ENCODE data around the gene SERHL2. TPM values are rescaled to one million over a fixed set of nuclear protein-coding genes. Genes with fewer than 3 reads are reported as not detected.
"Not testable (repeated sequence)": the region's sequence is repeated elsewhere in the genome, so short reads cannot be mapped to it uniquely, and the experiment has no call there.

Gene SERHL2
- total RNA-seq, 1 donor from 2014 or later: not detected

- Mint-ChIP-seq H3K27me3 (ENCODE audit: insufficient read depth, low read depth) (peaks cover 15% of the 10 kb centered on the region), H3K9me3 (no peaks in the 10 kb centered on the region)
- no peak overlapping the region for H3K27ac ChIP-seq
Measured at GRCh38 chr22:42533638-42533977, 20.1 kb upstream of the SERHL2 start.

GRCh38 chr22:42535082-42535731 is 18.5 kb upstream of the SERHL2 start:
- not testable (repeated sequence) for H3K9me3 ChIP-seq (ENCODE audit: low read depth)

More at GRCh38 chr22:42533638-42533977, 20.1 kb upstream of the SERHL2 start:
- H3K79me2 ChIP-seq (ENCODE audit: low read depth): no peaks in the 10 kb centered on the region
- H3K36me3 ChIP-seq: no peaks in the 10 kb centered on the region
- Mint-ChIP-seq H3K4me3 (no peak overlapping the region), H3K4me1 (peaks cover 31% of the 10 kb centered on the region), H3K27ac (peak overlapping the region; percentile 7), H3K36me3 (no peaks in the 10 kb centered on the region)
- no peak for DNase-seq (ENCODE audit: low spot score)
- no peaks in the 10 kb centered on the region for H3F3A ChIP-seq (ENCODE audit: low read depth)
- no peak overlapping the region for H3K9ac ChIP-seq
- H3K27me3 ChIP-seq: peaks cover 35% of the 10 kb centered on the region
- no peak overlapping the region for H2AFZ ChIP-seq (replicated peaks)
- no peak overlapping the region for H3K4me2 ChIP-seq
- no peaks in the 10 kb centered on the region for H3K9me3 ChIP-seq (ENCODE audit: low read depth)
- no peaks in the 10 kb centered on the region for H4K20me1 ChIP-seq (ENCODE audit: low read depth)
- H3K4me1 ChIP-seq: no peaks in the 10 kb centered on the region
- TF ChIP-seq EZH2phosphoT487 (IDR thresholded peaks at IDR 0.05): no peak
- no peak for TF ChIP-seq EZH2 (IDR thresholded peaks at IDR 0.05)
- no peak for TF ChIP-seq CTCF (IDR thresholded peaks at IDR 0.05)
- no peak overlapping the region for H3K4me3 ChIP-seq

GRCh38 chr22:42536166-42536565 is 17.6 kb upstream of the SERHL2 start:
- Histone ChIP-seq H3K4me1 (no peaks in the 10 kb centered on the region), H3F3A (ENCODE audit: low read depth) (no peaks in the 10 kb centered on the region), H3K9ac (no peak overlapping the region), H3K9me3 (ENCODE audit: low read depth) (no peaks in the 10 kb centered on the region), H3K27ac (no peak overlapping the region), H3K79me2 (ENCODE audit: low read depth) (no peaks in the 10 kb centered on the region), H3K4me3 (no peak overlapping the region), H2AFZ (replicated peaks) (no peak overlapping the region), H3K27me3 (peaks cover 21% of the 10 kb centered on the region), H3K36me3 (no peaks in the 10 kb centered on the region), H4K20me1 (ENCODE audit: low read depth) (no peaks in the 10 kb centered on the region), H3K4me2 (no peak overlapping the region)
- no peak overlapping the region for H3K27ac Mint-ChIP-seq
- H3K4me3 Mint-ChIP-seq: no peak overlapping the region
- H3K4me1 Mint-ChIP-seq: peaks cover 30% of the 10 kb centered on the region
- no peaks in the 10 kb centered on the region for H3K36me3 Mint-ChIP-seq
- TF ChIP-seq EZH2 (IDR thresholded peaks at IDR 0.05): no peak
- no peak for TF ChIP-seq CTCF (IDR thresholded peaks at IDR 0.05)
- TF ChIP-seq EZH2phosphoT487 (IDR thresholded peaks at IDR 0.05): no peak
- peaks cover 10% of the 10 kb centered on the region for H3K27me3 Mint-ChIP-seq (ENCODE audit: insufficient read depth, low read depth)
- DNase-seq (ENCODE audit: low spot score): no peak
- H3K9me3 Mint-ChIP-seq: no peaks in the 10 kb centered on the region

More at GRCh38 chr22:42535082-42535731, 18.5 kb upstream of the SERHL2 start:
- not testable (repeated sequence) for H3K79me2 ChIP-seq (ENCODE audit: low read depth); DNase-seq (ENCODE audit: low spot score); H3K27ac ChIP-seq; H3K4me2 ChIP-seq; H3K27ac Mint-ChIP-seq; H3K36me3 ChIP-seq; H3K4me3 Mint-ChIP-seq; H3K9me3 Mint-ChIP-seq; H2AFZ ChIP-seq (replicated peaks); H4K20me1 ChIP-seq (ENCODE audit: low read depth); H3K36me3 Mint-ChIP-seq; H3K4me1 ChIP-seq; H3K4me3 ChIP-seq; H3K9ac ChIP-seq; H3F3A ChIP-seq (ENCODE audit: low read depth)
- Mint-ChIP-seq H3K4me1 (peaks cover 30% of the 10 kb centered on the region), H3K27me3 (ENCODE audit: insufficient read depth, low read depth) (peaks cover 10% of the 10 kb centered on the region)
- H3K27me3 ChIP-seq: peaks cover 28% of the 10 kb centered on the region

- not testable (repeated sequence) for H3K4me3 ChIP-seq; H3K9me3 Mint-ChIP-seq; H3K27ac Mint-ChIP-seq; H3K36me3 ChIP-seq; DNase-seq (ENCODE audit: low spot score); H2AFZ ChIP-seq (replicated peaks); H3K4me1 ChIP-seq; H3K9ac ChIP-seq; H4K20me1 ChIP-seq (ENCODE audit: low read depth); H3K9me3 ChIP-seq (ENCODE audit: low read depth); H3K4me3 Mint-ChIP-seq; H3K36me3 Mint-ChIP-seq; H3K79me2 ChIP-seq (ENCODE audit: low read depth); H3K4me2 ChIP-seq; H3K27ac ChIP-seq; H3F3A ChIP-seq (ENCODE audit: low read depth)
- Mint-ChIP-seq H3K4me1 (peaks cover 30% of the 10 kb centered on the region), H3K27me3 (ENCODE audit: insufficient read depth, low read depth) (peaks cover 10% of the 10 kb centered on the region)
- peaks cover 16% of the 10 kb centered on the region for H3K27me3 ChIP-seq
Measured at GRCh38 chr22:42536634-42537033, 17.1 kb upstream of the SERHL2 start.

- H3K4me2 ChIP-seq; H3K4me1 ChIP-seq; H4K20me1 ChIP-seq (ENCODE audit: low read depth); H3K9me3 Mint-ChIP-seq; DNase-seq (ENCODE audit: low spot score); H3K36me3 Mint-ChIP-seq; H3K27me3 Mint-ChIP-seq (ENCODE audit: insufficient read depth, low read depth); H3K9ac ChIP-seq; H3K4me3 Mint-ChIP-seq; H3K27ac Mint-ChIP-seq; H3F3A ChIP-seq (ENCODE audit: low read depth); H3K27ac ChIP-seq; H3K79me2 ChIP-seq (ENCODE audit: low read depth); H3K36me3 ChIP-seq; H3K9me3 ChIP-seq (ENCODE audit: low read depth); H2AFZ ChIP-seq (replicated peaks); H3K4me3 ChIP-seq: not testable (repeated sequence)
- peaks cover 11% of the 10 kb centered on the region for H3K27me3 ChIP-seq
- H3K4me1 Mint-ChIP-seq: peaks cover 29% of the 10 kb centered on the region
Measured at GRCh38 chr22:42537199-42537831, 16.4 kb upstream of the SERHL2 start.

GRCh38 chr22:42539236-42539771 is 14.5 kb upstream of the SERHL2 start:
- H3K27me3 Mint-ChIP-seq (ENCODE audit: insufficient read depth, low read depth); H3K79me2 ChIP-seq (ENCODE audit: low read depth); H3K4me3 ChIP-seq; DNase-seq (ENCODE audit: low spot score); H3K4me3 Mint-ChIP-seq; H3F3A ChIP-seq (ENCODE audit: low read depth); H3K27ac Mint-ChIP-seq; H3K36me3 ChIP-seq; H3K36me3 Mint-ChIP-seq; H3K27me3 ChIP-seq; H3K9me3 ChIP-seq (ENCODE audit: low read depth); H3K27ac ChIP-seq; H3K4me2 ChIP-seq; H4K20me1 ChIP-seq (ENCODE audit: low read depth); H2AFZ ChIP-seq (replicated peaks); H3K9me3 Mint-ChIP-seq; H3K4me1 ChIP-seq; H3K9ac ChIP-seq: not testable (repeated sequence)
- H3K4me1 Mint-ChIP-seq: peaks cover 18% of the 10 kb centered on the region

Measured in neural progenitor cell (in vitro differentiated cells).